ENCODE results near the gene SRD5A3.

SRD5A3 gene

DNA sequence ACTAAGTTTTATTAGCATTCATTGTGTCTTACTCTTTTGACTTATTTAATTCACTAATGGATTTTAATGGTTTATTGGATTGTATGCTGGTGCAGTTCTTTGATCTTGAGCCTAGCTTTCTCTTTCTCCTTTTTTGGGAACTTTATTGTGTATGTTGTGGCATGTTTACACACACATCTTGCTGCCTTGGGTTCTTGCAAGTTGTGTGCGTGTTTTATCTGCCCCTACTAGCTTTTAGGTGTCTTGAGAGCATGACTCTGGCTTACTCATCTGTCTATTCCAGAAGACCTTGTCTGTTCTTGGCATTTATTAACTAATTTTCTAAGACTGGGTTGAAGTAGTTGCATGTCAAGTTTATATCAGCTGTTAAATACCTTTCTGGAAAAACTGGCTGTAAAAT lies 52.4 kb downstream of the SRD5A3 start:
- H3K27ac Mint-ChIP-seq: no peak overlapping the region
- H3K36me3 Mint-ChIP-seq: peaks cover 9% of the 10 kb centered on the region
- no peaks in the 10 kb centered on the region for H3K27me3 Mint-ChIP-seq
- H3K9me3 Mint-ChIP-seq (ENCODE audit: low read depth): no peaks in the 10 kb centered on the region
- peak overlapping the region; percentile 92 for H3K4me3 Mint-ChIP-seq
- peaks cover 51% of the 10 kb centered on the region for H3K4me1 Mint-ChIP-seq (ENCODE audit: low read depth)

- Mint-ChIP-seq H3K27ac (peak overlapping the region; percentile 46), H3K4me1 (ENCODE audit: low read depth) (peaks cover 53% of the 10 kb centered on the region), H3K27me3 (no peaks in the 10 kb centered on the region), H3K4me3 (peak overlapping the region; percentile 92), H3K36me3 (peaks cover 9% of the 10 kb centered on the region), H3K9me3 (ENCODE audit: low read depth) (no peaks in the 10 kb centered on the region)
These were observed 52.9 kb downstream of the SRD5A3 start for GRCh38 chr4:55398966-55399365.

- H3K27ac Mint-ChIP-seq: no peak overlapping the region
- H3K27me3 Mint-ChIP-seq: no peaks in the 10 kb centered on the region
- H3K4me1 Mint-ChIP-seq (ENCODE audit: low read depth): peaks cover 51% of the 10 kb centered on the region
- no peaks in the 10 kb centered on the region for H3K9me3 Mint-ChIP-seq (ENCODE audit: low read depth)
- peak overlapping the region; percentile 92 for H3K4me3 Mint-ChIP-seq
- peaks cover 9% of the 10 kb centered on the region for H3K36me3 Mint-ChIP-seq
These were observed 53.5 kb downstream of the SRD5A3 start for GRCh38 chr4:55399581-55399980.

DNA sequence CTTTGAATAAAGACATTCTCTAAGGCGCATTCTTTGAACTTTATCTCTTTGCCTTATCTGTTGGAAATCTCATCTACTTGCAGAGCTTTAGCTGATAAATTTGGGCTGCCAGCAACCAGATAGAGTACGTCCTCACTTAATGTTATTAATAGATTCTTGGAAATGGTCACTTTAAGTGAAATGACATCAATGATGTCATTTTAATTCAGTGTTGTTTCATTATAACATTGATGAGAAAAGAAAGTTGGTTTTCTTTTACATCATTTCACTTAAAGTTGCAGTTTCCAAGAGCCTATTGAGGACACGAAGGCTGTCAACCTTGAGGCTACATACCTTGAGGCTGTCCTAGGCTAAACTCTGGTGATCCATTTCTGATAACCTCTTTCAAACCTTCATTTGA lies 59.0 kb downstream of the SRD5A3 start:
- H3K4me3 Mint-ChIP-seq: no peak overlapping the region
- H3K9me3 Mint-ChIP-seq (ENCODE audit: low read depth): no peaks in the 10 kb centered on the region
- H3K36me3 Mint-ChIP-seq: peaks cover 16% of the 10 kb centered on the region
- H3K27ac Mint-ChIP-seq: no peak overlapping the region
- H3K4me1 Mint-ChIP-seq (ENCODE audit: low read depth): peaks cover 46% of the 10 kb centered on the region
- no peaks in the 10 kb centered on the region for H3K27me3 Mint-ChIP-seq

DNA sequence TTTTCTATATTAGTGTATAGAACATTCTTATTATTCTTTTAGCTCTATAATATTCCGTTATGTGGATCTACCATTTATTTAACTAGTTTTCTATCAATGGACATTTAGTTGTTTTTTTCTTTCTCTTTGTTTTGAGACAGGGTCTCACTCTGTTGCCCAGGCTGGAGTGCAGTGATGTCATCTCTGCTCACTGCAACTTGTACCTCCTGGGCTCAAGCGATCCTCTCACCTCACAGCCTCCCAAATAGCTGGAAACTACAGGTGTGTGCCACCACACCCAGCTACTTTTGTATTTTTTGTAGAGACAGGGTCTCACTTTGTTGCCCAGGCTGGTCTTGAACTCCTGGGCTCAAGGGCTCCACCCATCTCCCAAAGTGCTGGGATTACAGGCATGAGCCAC lies 60.5 kb downstream of the SRD5A3 start:
- peaks cover 39% of the 10 kb centered on the region for H3K4me1 Mint-ChIP-seq (ENCODE audit: low read depth)
- no peaks in the 10 kb centered on the region for H3K27me3 Mint-ChIP-seq
- peaks cover 16% of the 10 kb centered on the region for H3K36me3 Mint-ChIP-seq
- no peak overlapping the region for H3K27ac Mint-ChIP-seq
- no peaks in the 10 kb centered on the region for H3K9me3 Mint-ChIP-seq (ENCODE audit: low read depth)
- no peak overlapping the region for H3K4me3 Mint-ChIP-seq

GRCh38 chr4:55407119-55407518 lies 61.1 kb downstream of the SRD5A3 start:
- no peaks in the 10 kb centered on the region for H3K9me3 Mint-ChIP-seq (ENCODE audit: low read depth)
- no peak overlapping the region for H3K27ac Mint-ChIP-seq
- no peaks in the 10 kb centered on the region for H3K27me3 Mint-ChIP-seq
- peaks cover 16% of the 10 kb centered on the region for H3K36me3 Mint-ChIP-seq
- H3K4me3 Mint-ChIP-seq: no peak overlapping the region
- peaks cover 42% of the 10 kb centered on the region for H3K4me1 Mint-ChIP-seq (ENCODE audit: low read depth)

GRCh38 chr4:55407764-55408163 lies 61.7 kb downstream of the SRD5A3 start:
- Mint-ChIP-seq H3K27me3 (no peaks in the 10 kb centered on the region), H3K4me1 (ENCODE audit: low read depth) (peaks cover 43% of the 10 kb centered on the region), H3K9me3 (ENCODE audit: low read depth) (no peaks in the 10 kb centered on the region), H3K27ac (no peak overlapping the region), H3K36me3 (peaks cover 16% of the 10 kb centered on the region), H3K4me3 (no peak overlapping the region)

DNA sequence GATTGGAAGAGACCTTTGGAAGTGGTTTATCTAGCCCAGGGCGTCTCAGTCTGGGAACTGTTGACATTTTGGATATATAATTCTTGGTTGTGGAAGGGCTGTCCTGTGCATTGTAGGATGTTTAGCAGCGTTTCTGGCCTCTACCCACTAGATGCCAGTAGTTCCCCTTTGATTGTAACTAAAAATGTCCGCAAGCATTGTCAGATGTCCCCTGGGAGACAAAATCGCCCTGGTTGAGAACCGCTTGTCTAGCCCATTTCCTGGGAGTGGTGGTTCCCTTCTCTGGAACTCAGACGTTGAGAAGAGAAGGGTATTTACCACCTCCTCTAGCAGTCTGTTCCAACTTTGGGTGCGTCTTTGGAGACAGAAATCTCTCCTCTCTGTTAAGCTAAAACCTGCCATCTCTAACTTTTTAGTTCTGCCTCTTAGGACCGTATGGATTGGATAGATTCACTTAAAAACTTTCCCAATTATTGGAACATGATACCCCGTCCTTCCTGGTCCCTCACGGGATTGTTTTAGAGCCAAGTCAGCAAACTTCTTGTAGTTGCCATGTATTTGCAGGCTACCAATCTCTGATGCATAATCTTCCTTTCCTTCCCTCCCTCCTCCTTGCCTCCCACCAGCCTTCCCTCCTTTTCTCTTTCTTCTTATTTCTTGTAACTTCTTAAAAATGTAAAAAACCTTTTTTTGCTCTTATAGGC lies 63.6 kb downstream of the SRD5A3 start:
- Mint-ChIP-seq H3K27ac (no peak overlapping the region), H3K36me3 (peaks cover 13% of the 10 kb centered on the region), H3K9me3 (ENCODE audit: low read depth) (no peaks in the 10 kb centered on the region), H3K27me3 (no peaks in the 10 kb centered on the region), H3K4me3 (no peak overlapping the region), H3K4me1 (ENCODE audit: low read depth) (peaks cover 38% of the 10 kb centered on the region)

DNA sequence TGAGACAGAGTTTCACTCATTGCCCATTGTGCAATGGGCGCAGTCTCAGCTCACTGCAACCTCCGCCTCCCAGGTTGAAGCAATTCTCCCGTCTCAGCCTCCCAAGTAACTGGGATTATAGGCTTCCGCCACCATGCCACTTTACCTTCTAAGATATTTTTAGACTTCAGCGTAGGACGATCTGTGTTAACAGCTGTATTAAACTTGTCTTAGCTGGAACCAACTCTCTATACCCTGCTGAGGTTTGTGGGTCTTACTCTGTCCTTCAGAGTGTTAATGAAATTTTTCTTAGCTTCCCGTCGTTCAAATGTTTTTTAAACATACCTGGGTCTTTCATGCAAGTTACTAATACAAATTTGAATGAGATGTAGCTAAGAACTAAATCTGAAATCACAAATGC lies 64.4 kb downstream of the SRD5A3 start:
- H3K9me3 Mint-ChIP-seq (ENCODE audit: low read depth): no peaks in the 10 kb centered on the region
- no peak overlapping the region for H3K27ac Mint-ChIP-seq
- no peak overlapping the region for H3K4me3 Mint-ChIP-seq
- H3K36me3 Mint-ChIP-seq: peaks cover 10% of the 10 kb centered on the region
- peaks cover 34% of the 10 kb centered on the region for H3K4me1 Mint-ChIP-seq (ENCODE audit: low read depth)
- H3K27me3 Mint-ChIP-seq: no peaks in the 10 kb centered on the region

DNA sequence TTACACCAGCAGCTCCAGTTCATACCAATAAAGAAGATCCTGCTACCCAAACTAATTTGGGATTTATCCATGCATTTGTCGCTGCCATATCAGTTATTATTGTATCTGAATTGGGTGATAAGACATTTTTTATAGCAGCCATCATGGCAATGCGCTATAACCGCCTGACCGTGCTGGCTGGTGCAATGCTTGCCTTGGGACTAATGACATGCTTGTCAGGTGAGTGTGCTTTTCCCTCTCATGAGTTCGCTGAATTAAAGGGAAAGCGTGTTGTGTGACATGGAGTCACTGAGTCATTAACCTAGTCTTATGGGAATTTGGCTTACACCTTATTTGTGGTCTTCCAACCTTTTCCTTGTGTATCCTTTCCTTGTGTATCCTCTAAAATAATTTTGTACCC lies 65.6 kb downstream of the SRD5A3 start:
- peaks cover 3% of the 10 kb centered on the region for H3K36me3 Mint-ChIP-seq
- no peak overlapping the region for H3K4me3 Mint-ChIP-seq
- peaks cover 25% of the 10 kb centered on the region for H3K4me1 Mint-ChIP-seq (ENCODE audit: low read depth)
- H3K9me3 Mint-ChIP-seq (ENCODE audit: low read depth): no peaks in the 10 kb centered on the region
- H3K27ac Mint-ChIP-seq: no peak overlapping the region
- H3K27me3 Mint-ChIP-seq: no peaks in the 10 kb centered on the region

GRCh38 chr4:55416176-55416575 lies 70.1 kb downstream of the SRD5A3 start:
- Mint-ChIP-seq H3K27me3 (no peaks in the 10 kb centered on the region), H3K4me1 (ENCODE audit: low read depth) (peaks cover 5% of the 10 kb centered on the region), H3K4me3 (no peak overlapping the region), H3K27ac (no peak overlapping the region), H3K36me3 (peaks cover 3% of the 10 kb centered on the region), H3K9me3 (ENCODE audit: low read depth) (no peaks in the 10 kb centered on the region)

Measured in activated naive CD8-positive, alpha-beta T cell (primary cell).